ENCODE measurements around the gene TTC22. TPM values are rescaled to one million over a fixed set of nuclear protein-coding genes. Genes with fewer than 3 reads are reported as not detected.

The TTC22 gene
- total RNA-seq, 4 donors from 2014 or later, result under 0.01 to 0.17 (median 0.09) TPM

DNA sequence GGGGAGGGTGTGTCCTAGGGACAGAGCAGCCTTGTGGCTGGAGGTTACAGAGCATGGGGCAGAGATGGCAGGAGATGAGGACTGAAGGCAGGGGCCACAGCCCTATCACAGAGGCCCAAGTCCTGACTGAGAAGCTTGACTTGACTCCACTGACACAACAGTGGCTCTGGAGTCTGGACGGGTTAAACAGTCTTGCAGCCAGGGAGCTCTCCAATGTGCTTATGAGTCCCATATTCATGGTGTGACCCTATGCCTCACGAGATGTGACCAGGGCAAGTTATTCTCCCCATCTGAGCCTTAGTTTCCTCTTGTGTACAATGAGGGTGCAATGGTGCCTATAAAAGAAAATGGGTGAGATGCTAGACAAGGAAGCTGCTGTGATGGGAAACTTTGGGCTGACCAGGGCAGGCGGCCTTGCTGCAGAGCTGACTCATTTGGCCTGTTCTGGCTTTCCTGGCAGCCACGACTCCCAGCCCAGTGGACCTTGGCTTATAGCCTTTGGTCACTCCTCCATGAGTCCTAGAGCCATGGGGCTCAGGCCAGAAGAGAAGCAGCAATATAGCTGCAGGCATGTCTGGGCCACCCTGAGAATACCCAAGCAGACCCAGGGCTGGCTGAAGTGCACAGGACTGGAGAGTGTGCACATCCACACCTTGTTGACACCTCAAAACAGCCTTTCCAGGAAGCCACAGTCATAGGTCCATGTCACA lies 2.8 kb upstream of the TTC22 start:
- TF ChIP-seq EP300 (IDR thresholded peaks at IDR 0.05), result no peak
- no peak for TF ChIP-seq CTCF (IDR thresholded peaks at IDR 0.05)
- TF ChIP-seq POLR2A (IDR thresholded peaks at IDR 0.05; ENCODE audit: low read depth), result no peak
- no peak for TF ChIP-seq POLR2AphosphoS5 (IDR thresholded peaks at IDR 0.05)
- Histone ChIP-seq H3K27ac (replicated peaks in 1 of 4) (no peak overlapping the region), H3K36me3 (no peaks in the 10 kb centered on the region), H3K4me3 (no peak overlapping the region), H3K27me3 (peaks cover 0 to 72% (median 8%) of the 10 kb centered on the region in 4 donors), H3K4me1 (peaks cover 6 to 15% (median 13%) of the 10 kb centered on the region in 4 donors), H3K9me3 (no peaks in the 10 kb centered on the region)
- 55% methylated on average over 4 of the region's 4 CpGs for WGBS
- no peak for DNase-seq (ENCODE audit: extremely low spot score)
- intact Hi-C loops (cut with DNase I), result no loop called here

- Histone ChIP-seq H3K36me3 (no peaks in the 10 kb centered on the region), H3K27ac (replicated peaks in 1 of 4) (no peak overlapping the region), H3K27me3 (peaks cover 0 to 52% (median 8%) of the 10 kb centered on the region in 4 donors), H3K4me1 (peaks cover 6 to 15% (median 13%) of the 10 kb centered on the region in 4 donors), H3K4me3 (peak overlapping the region; percentile 37 to 55 (median 42)), H3K9me3 (no peaks in the 10 kb centered on the region)
- TF ChIP-seq POLR2AphosphoS5 (IDR thresholded peaks at IDR 0.05) (no peak), EP300 (IDR thresholded peaks at IDR 0.05) (no peak), CTCF (IDR thresholded peaks at IDR 0.05) (no peak), POLR2A (IDR thresholded peaks at IDR 0.05; ENCODE audit: low read depth) (no peak)
- WGBS, result 47% methylated on average over 20 of the region's 39 CpGs
- DNase-seq (ENCODE audit: extremely low spot score), result no peak
- intact Hi-C loops (cut with DNase I), result no loop called here
Measured at GRCh38 chr1:54800041-54800898, 853 bp downstream of the TTC22 start.

- no peak overlapping the region for H3K4me3 ChIP-seq
- DNase-seq (ENCODE audit: extremely low spot score), result no peak
- intact Hi-C loops (cut with DNase I), result no loop called here
- no peak for TF ChIP-seq POLR2A (IDR thresholded peaks at IDR 0.05; ENCODE audit: low read depth)
- TF ChIP-seq EP300 (IDR thresholded peaks at IDR 0.05), result no peak
- no peak for TF ChIP-seq POLR2AphosphoS5 (IDR thresholded peaks at IDR 0.05)
- no peak for TF ChIP-seq CTCF (IDR thresholded peaks at IDR 0.05)
- H3K36me3 ChIP-seq, result no peaks in the 10 kb centered on the region
- peaks cover 0 to 39% (median 8%) of the 10 kb centered on the region in 4 donors for H3K27me3 ChIP-seq
- H3K27ac ChIP-seq (replicated peaks in 1 of 4), result no peak overlapping the region
- peaks cover 6 to 15% (median 13%) of the 10 kb centered on the region in 4 donors for H3K4me1 ChIP-seq
- WGBS, result 81% methylated on average over 4 of the region's 6 CpGs
- no peaks in the 10 kb centered on the region for H3K9me3 ChIP-seq
Measured at GRCh38 chr1:54798769-54799641, 2.1 kb downstream of the TTC22 start.

DNA sequence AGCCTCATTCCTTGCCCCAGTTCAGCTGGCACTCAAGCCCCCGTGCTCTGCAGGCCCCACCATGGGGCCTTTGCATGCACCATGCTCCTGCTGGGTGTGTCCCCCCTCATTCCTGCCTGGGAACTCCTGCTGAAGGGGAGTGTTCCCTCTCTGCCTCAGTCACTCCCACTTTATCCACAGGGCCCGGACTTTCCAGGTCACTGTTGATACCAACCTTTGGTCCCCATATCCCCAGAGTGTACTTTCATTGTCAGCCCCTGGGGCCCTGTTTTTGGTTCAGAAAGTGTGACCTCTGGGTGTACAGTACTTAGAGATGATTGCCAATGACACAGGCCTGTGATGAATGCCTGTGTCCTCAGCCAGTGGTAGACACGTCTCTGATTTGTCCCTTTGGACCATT lies 2.9 kb downstream of the TTC22 start:
- WGBS, result 75% methylated on average over 2 of the region's 3 CpGs
- DNase-seq (ENCODE audit: extremely low spot score), result no peak
- no peaks in the 10 kb centered on the region for H3K9me3 ChIP-seq
- H3K36me3 ChIP-seq, result no peaks in the 10 kb centered on the region
- no peak overlapping the region for H3K27ac ChIP-seq (replicated peaks in 1 of 4)
- no peak overlapping the region for H3K4me3 ChIP-seq
- peaks cover 6 to 15% (median 13%) of the 10 kb centered on the region in 4 donors for H3K4me1 ChIP-seq
- TF ChIP-seq EP300 (IDR thresholded peaks at IDR 0.05) (no peak), CTCF (IDR thresholded peaks at IDR 0.05) (no peak), POLR2A (IDR thresholded peaks at IDR 0.05; ENCODE audit: low read depth) (no peak), POLR2AphosphoS5 (IDR thresholded peaks at IDR 0.05) (no peak)
- peaks cover 0 to 31% (median 8%) of the 10 kb centered on the region in 4 donors for H3K27me3 ChIP-seq
- intact Hi-C loops (cut with DNase I), result no loop called here

All from esophagus muscularis mucosa (tissue), 4 donors.